Measurements from ENCODE around the gene IQCH. TPM values are rescaled to one million over a fixed set of nuclear protein-coding genes. Genes with fewer than 3 reads are reported as not detected.

IQCH gene
- polyA plus RNA-seq, 1 donor (not counting 4 experiments of a cell fraction or from before 2014, with no cell fraction given), result 2.6 TPM

DNA sequence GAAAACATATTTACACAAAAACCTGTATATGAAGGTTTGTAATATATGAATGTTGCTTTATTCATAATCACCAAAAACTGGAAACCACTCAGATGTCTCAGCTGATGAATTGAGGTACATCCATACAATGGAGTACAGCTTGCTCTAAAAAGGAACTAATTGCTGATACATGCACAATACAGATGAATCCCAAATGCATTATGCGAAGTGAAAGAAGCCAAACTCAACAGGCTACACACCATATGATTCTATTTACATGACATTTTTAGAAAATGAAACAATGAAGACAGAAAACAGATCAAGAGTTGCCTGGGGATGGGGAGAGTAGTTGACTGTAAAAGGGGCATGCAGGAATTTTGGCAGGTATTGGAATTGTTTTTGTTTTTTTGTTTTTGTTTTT, 95.5 kb downstream of the IQCH start:
- no peak for TF ChIP-seq EZH2 (IDR thresholded peaks at IDR 0.05; ENCODE audit: low read length)
- TF ChIP-seq, protein P1, sequence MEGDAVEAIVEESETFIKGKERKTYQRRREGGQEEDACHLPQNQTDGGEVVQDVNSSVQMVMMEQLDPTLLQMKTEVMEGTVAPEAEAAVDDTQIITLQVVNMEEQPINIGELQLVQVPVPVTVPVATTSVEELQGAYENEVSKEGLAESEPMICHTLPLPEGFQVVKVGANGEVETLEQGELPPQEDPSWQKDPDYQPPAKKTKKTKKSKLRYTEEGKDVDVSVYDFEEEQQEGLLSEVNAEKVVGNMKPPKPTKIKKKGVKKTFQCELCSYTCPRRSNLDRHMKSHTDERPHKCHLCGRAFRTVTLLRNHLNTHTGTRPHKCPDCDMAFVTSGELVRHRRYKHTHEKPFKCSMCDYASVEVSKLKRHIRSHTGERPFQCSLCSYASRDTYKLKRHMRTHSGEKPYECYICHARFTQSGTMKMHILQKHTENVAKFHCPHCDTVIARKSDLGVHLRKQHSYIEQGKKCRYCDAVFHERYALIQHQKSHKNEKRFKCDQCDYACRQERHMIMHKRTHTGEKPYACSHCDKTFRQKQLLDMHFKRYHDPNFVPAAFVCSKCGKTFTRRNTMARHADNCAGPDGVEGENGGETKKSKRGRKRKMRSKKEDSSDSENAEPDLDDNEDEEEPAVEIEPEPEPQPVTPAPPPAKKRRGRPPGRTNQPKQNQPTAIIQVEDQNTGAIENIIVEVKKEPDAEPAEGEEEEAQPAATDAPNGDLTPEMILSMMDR (optimal IDR thresholded peaks at IDR 0.05 in 1 of 3, IDR thresholded peaks at IDR 0.05 in 1 of 3, conservative IDR thresholded peaks at IDR 0.05 in 1 of 3; ENCODE audit: extremely low read depth in 1 of 3, insufficient read depth in 2 of 3, low read length in 3 of 3), result no peak
- no peaks in the 10 kb centered on the region for H3K27me3 ChIP-seq (ENCODE audit: control insufficient read depth, extremely low read depth, insufficient read depth, low read length)

DNA sequence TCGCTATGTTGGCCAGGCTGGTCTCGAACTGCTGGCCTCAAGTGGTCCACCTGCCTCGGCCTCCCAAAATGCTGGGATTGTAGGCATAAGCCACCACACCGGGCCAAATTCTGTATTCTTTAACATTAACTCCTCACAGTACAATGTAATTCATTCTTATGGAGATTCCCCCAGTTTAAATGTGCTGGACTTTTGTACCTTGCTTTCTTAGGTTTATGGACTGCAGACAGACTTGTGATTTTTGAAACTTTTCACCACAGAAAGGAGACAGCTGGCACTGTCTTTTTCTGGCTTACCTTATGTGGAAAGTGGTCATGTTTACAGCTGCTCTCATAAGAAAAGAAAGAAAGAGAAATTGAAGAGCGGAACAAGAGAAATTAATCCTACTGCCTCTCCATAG, 103.8 kb downstream of the IQCH start:
- H3K27ac ChIP-seq (ENCODE audit: control insufficient read depth, insufficient read depth, low read length), result no peak overlapping the region

More for the DNA sequence above, 95.5 kb downstream of the IQCH start:
- Histone ChIP-seq H3K4me1 (ENCODE audit: control insufficient read depth, extremely low read depth, insufficient read depth, low read length) (no peaks in the 10 kb centered on the region), H4K20me1 (ENCODE audit: control insufficient read depth, extremely low read depth, insufficient read depth, low read length) (no peaks in the 10 kb centered on the region), H3K9ac (ENCODE audit: control insufficient read depth, extremely low read depth, insufficient read depth, low read length) (no peak overlapping the region), H2AFZ (ENCODE audit: control insufficient read depth, low read length) (no peak overlapping the region), H3K79me2 (ENCODE audit: control insufficient read depth, insufficient read depth, low read length) (no peaks in the 10 kb centered on the region), H3K4me3 (ENCODE audit: control insufficient read depth in 2 of 3, extremely low read depth in 1 of 3, insufficient read depth in 2 of 3, low read depth in 1 of 3, low read length in 3 of 3) (no peak overlapping the region), H3K27ac (ENCODE audit: control insufficient read depth, insufficient read depth, low read length) (no peak overlapping the region), H3K36me3 (ENCODE audit: control insufficient read depth in 2 of 2, extremely low read depth in 1 of 2, insufficient read depth in 2 of 2, low read length in 2 of 2) (no peaks in the 10 kb centered on the region), H3K9me3 (ENCODE audit: control insufficient read depth, low read depth, low read length) (no peaks in the 10 kb centered on the region), H3K9me1 (ENCODE audit: control insufficient read depth, extremely low read depth, insufficient read depth, low read length) (no peaks in the 10 kb centered on the region), H3K4me2 (ENCODE audit: control insufficient read depth, extremely low read depth, insufficient read depth, low read depth, low read length) (no peak overlapping the region)
- FAIRE-seq (no peak), DNase-seq (ENCODE audit: low read depth, low spot score) (no peak)
- dilution Hi-C loops (cut with MboI; ENCODE audit: extremely low pct_ligation_motif_present, low sequenced_read_pairs), result no loop called here

More for the DNA sequence above, 103.8 kb downstream of the IQCH start:
- dilution Hi-C loops (cut with MboI; ENCODE audit: extremely low pct_ligation_motif_present, low sequenced_read_pairs), result no loop called here
- Histone ChIP-seq H3K9ac (ENCODE audit: control insufficient read depth, extremely low read depth, insufficient read depth, low read length) (no peak overlapping the region), H3K79me2 (ENCODE audit: control insufficient read depth, insufficient read depth, low read length) (no peaks in the 10 kb centered on the region), H3K9me3 (ENCODE audit: control insufficient read depth, low read depth, low read length) (no peaks in the 10 kb centered on the region), H3K36me3 (ENCODE audit: control insufficient read depth in 2 of 2, extremely low read depth in 1 of 2, insufficient read depth in 2 of 2, low read length in 2 of 2) (no peaks in the 10 kb centered on the region), H2AFZ (ENCODE audit: control insufficient read depth, low read length) (no peak overlapping the region), H4K20me1 (ENCODE audit: control insufficient read depth, extremely low read depth, insufficient read depth, low read length) (no peaks in the 10 kb centered on the region), H3K4me3 (ENCODE audit: control insufficient read depth in 2 of 3, extremely low read depth in 1 of 3, insufficient read depth in 2 of 3, low read depth in 1 of 3, low read length in 3 of 3) (no peak overlapping the region), H3K27me3 (ENCODE audit: control insufficient read depth, extremely low read depth, insufficient read depth, low read length) (no peaks in the 10 kb centered on the region), H3K4me2 (ENCODE audit: control insufficient read depth, extremely low read depth, insufficient read depth, low read depth, low read length) (no peak overlapping the region), H3K4me1 (ENCODE audit: control insufficient read depth, extremely low read depth, insufficient read depth, low read length) (no peaks in the 10 kb centered on the region), H3K9me1 (ENCODE audit: control insufficient read depth, extremely low read depth, insufficient read depth, low read length) (no peaks in the 10 kb centered on the region)
- DNase-seq (ENCODE audit: low read depth, low spot score) (no peak), FAIRE-seq (no peak)
- no peak for TF ChIP-seq EZH2 (IDR thresholded peaks at IDR 0.05; ENCODE audit: low read length)
- TF ChIP-seq, protein P1 (optimal IDR thresholded peaks at IDR 0.05 in 1 of 3, IDR thresholded peaks at IDR 0.05 in 1 of 3, conservative IDR thresholded peaks at IDR 0.05 in 1 of 3; ENCODE audit: extremely low read depth in 1 of 3, insufficient read depth in 2 of 3, low read length in 3 of 3), result no peak
